H1 (cell line): ENCODE data around the gene PHLDA1. TPM values are rescaled to one million over a fixed set of nuclear protein-coding genes. Genes with fewer than 3 reads are reported as not detected.

Experiments used
- CTCF ChIA-PET: fragments of 300-600 bp; sonication (Branson Sonifier 250); formaldehyde crosslinking; loops from one replicate; lab custom pipeline; 2021; ENCODE audit not compliant: partially characterized antibody; lab: Charles Lee
- POLR2A ChIA-PET: fragments of 300-600 bp; sonication (Branson Sonifier 250); formaldehyde crosslinking; loops from one replicate; lab custom pipeline; 2021; ENCODE audit warnings: inconsistent platforms; ENCODE audit not compliant: partially characterized antibody; lab: Charles Lee
- DNase-seq, 2 experiments: peaks; one replicate each; pipeline versions ENCODE4 v3.0.0 to v3.0.0-alpha.2; 2010 to 2022; ENCODE audit warnings: low spot score in 2 of 2, low read depth in 1 of 2, mixed read lengths in 1 of 2
- FAIRE-seq: peaks from 2 replicates; lab custom pipeline; 2011; peaks lifted over from hg19 to GRCh38; lab: Jason Lieb, UNC
- H2AFZ ChIP-seq: 2 replicates; pipeline ENCODE4 v1.8.1; 2012; ENCODE audit warnings: low read length, inconsistent platforms
- H2AK5ac ChIP-seq: 2 replicates; pipeline ENCODE4 v1.6.1; 2013; ENCODE audit warnings: low read depth, low read length
- H2BK120ac ChIP-seq: replicated peaks from 2 replicates; pipeline ENCODE3; 2013; ENCODE audit warnings: low read depth, low read length, inconsistent platforms
- H2BK12ac ChIP-seq: 2 replicates; pipeline ENCODE4 v1.6.1; 2013; ENCODE audit warnings: low read depth, low read length
- H2BK15ac ChIP-seq: 2 replicates; pipeline ENCODE4 v1.6.1; 2013; ENCODE audit warnings: low read length
- H2BK20ac ChIP-seq: 2 replicates; pipeline ENCODE4 v1.6.1; 2013; ENCODE audit warnings: low read length
- H2BK5ac ChIP-seq: 2 replicates; pipeline ENCODE4 v1.6.1; 2013; ENCODE audit warnings: low read depth, low read length
- H3K14ac ChIP-seq: 2 replicates; pipeline ENCODE4 v1.6.1; 2013; ENCODE audit warnings: inconsistent platforms; ENCODE audit not compliant: insufficient read length
- H3K18ac ChIP-seq: 2 replicates; pipeline ENCODE4 v1.6.1; 2013; ENCODE audit warnings: low read length; ENCODE audit errors: extremely low read depth
- H3K23ac ChIP-seq: 2 replicates; pipeline ENCODE4 v1.6.1; 2013; ENCODE audit warnings: inconsistent platforms; ENCODE audit not compliant: insufficient read length
- H3K23me2 ChIP-seq: 2 replicates; pipeline ENCODE4 v1.6.1; 2013; ENCODE audit warnings: low read depth, low read length
- H3K27ac ChIP-seq: 2 replicates; pipeline ENCODE4 v1.6.1; 2011; ENCODE audit warnings: low read depth, low read length, inconsistent platforms
- H3K27me3 ChIP-seq, 4 experiments: replicated peaks in 1 of 4; 1 replicate in 1 of 4; 2 replicates in 3 of 4; pipeline versions ENCODE4 v1.6.1 to v1.8.1; 2011 to 2013; ENCODE audit warnings: low read length in 3 of 4, mild to moderate bottlenecking in 3 of 4, inconsistent platforms in 2 of 4, mixed read lengths in 2 of 4, moderate library complexity in 1 of 4; ENCODE audit not compliant: control insufficient read depth in 3 of 4, insufficient read depth in 3 of 4; ENCODE audit errors: extremely low read depth in 1 of 4
- H3K36me3 ChIP-seq, 4 experiments: 2 replicates each; pipeline versions ENCODE4 v1.6.1 to v1.8.1; 2011 to 2013; ENCODE audit warnings: mild to moderate bottlenecking in 4 of 4, low read length in 3 of 4, moderate library complexity in 2 of 4, control low read depth in 1 of 4, inconsistent platforms in 1 of 4; ENCODE audit not compliant: insufficient read depth in 4 of 4, control insufficient read depth in 2 of 4
- H3K4ac ChIP-seq: replicated peaks from 2 replicates; pipeline ENCODE3; 2013; ENCODE audit warnings: low read length, low read depth, mixed read lengths, inconsistent platforms; ENCODE audit not compliant: insufficient read length
- H3K4me1 ChIP-seq, 4 experiments: replicated peaks in 1 of 4; 1 replicate in 1 of 4; 2 replicates in 3 of 4; pipeline versions ENCODE4 v1.6.1 to v1.8.1; 2011 to 2013; ENCODE audit warnings: low read length in 3 of 4, inconsistent platforms in 2 of 4, mixed read lengths in 1 of 4; ENCODE audit not compliant: insufficient read depth in 4 of 4, control insufficient read depth in 3 of 4
- H3K4me2 ChIP-seq, 2 experiments: 2 replicates each; pipeline versions ENCODE4 v1.6.1 to v1.8.1; 2011 to 2013; ENCODE audit warnings: low read depth in 2 of 2, low read length in 2 of 2, control low read depth in 1 of 2, inconsistent platforms in 1 of 2, mild to moderate bottlenecking in 1 of 2; ENCODE audit not compliant: insufficient read depth in 1 of 2
- H3K4me3 ChIP-seq, 4 experiments: fragments of 200-600, 300-600 bp in 1 of 4; sonication (generic), shearing (Covaris generic), sonication (Bioruptor Twin) in 1 of 4; 2 replicates each; pipeline versions ENCODE4 v1.5.1 to v1.8.1; 2011 to 2016; ENCODE audit warnings: low read length in 4 of 4, low read depth in 3 of 4, control low read depth in 2 of 4, inconsistent platforms in 2 of 4, mild to moderate bottlenecking in 2 of 4, mixed read lengths in 1 of 4, moderate library complexity in 1 of 4; ENCODE audit not compliant: insufficient read depth in 2 of 4; ENCODE audit errors: extremely low read depth in 1 of 4
- H3K56ac ChIP-seq: replicated peaks from 2 replicates; pipeline ENCODE3; 2013; ENCODE audit warnings: low read depth, mild to moderate bottlenecking, mixed read lengths, low read length, inconsistent platforms; ENCODE audit not compliant: insufficient read length
- H3K79me1 ChIP-seq: 2 replicates; pipeline ENCODE4 v1.6.1; 2013; ENCODE audit warnings: low read depth, low read length, control low read depth
- H3K79me2 ChIP-seq, 2 experiments: 2 replicates each; pipeline versions ENCODE4 v1.6.1 to v1.8.1; 2012 to 2013; ENCODE audit warnings: low read length in 2 of 2, mild to moderate bottlenecking in 2 of 2, inconsistent platforms in 1 of 2; ENCODE audit not compliant: insufficient read depth in 2 of 2, control insufficient read depth in 1 of 2
- H3K9ac ChIP-seq, 4 experiments: replicated peaks in 1 of 4; 1 replicate in 1 of 4; 2 replicates in 3 of 4; pipeline versions ENCODE4 v1.6.1 to v1.8.1; 2011 to 2013; ENCODE audit warnings: low read depth in 3 of 4, low read length in 3 of 4, control low read depth in 2 of 4, mild to moderate bottlenecking in 2 of 4, moderate library complexity in 2 of 4, inconsistent platforms in 1 of 4; ENCODE audit errors: extremely low read depth in 1 of 4
- H3K9me3 ChIP-seq, 2 experiments: 2 replicates each; pipeline versions ENCODE4 v1.6.1 to v1.8.1; 2012 to 2013; ENCODE audit warnings: mild to moderate bottlenecking in 2 of 2, moderate library complexity in 2 of 2, control low read depth in 1 of 2, inconsistent platforms in 1 of 2, low read depth in 1 of 2, low read length in 1 of 2, mixed read lengths in 1 of 2; ENCODE audit not compliant: insufficient read depth in 2 of 2
- H4K20me1 ChIP-seq, 2 experiments: replicated peaks in 1 of 2; 2 replicates each; pipeline versions ENCODE3 to v1.8.1; 2011 to 2013; ENCODE audit warnings: inconsistent platforms in 2 of 2, low read length in 2 of 2, mild to moderate bottlenecking in 1 of 2; ENCODE audit not compliant: insufficient read depth in 2 of 2, control insufficient read depth in 1 of 2
- H4K5ac ChIP-seq: 2 replicates; pipeline ENCODE4 v1.6.1; 2013; ENCODE audit warnings: low read length, low read depth, mixed read lengths, inconsistent platforms; ENCODE audit not compliant: insufficient read length
- H4K8ac ChIP-seq: 2 replicates; pipeline ENCODE4 v1.8.0; 2013; ENCODE audit warnings: mild to moderate bottlenecking, moderate library complexity, low read length, inconsistent platforms; ENCODE audit not compliant: insufficient read depth; ENCODE audit errors: extremely low read depth
- H4K91ac ChIP-seq: replicated peaks from 2 replicates; pipeline ENCODE3; 2013; ENCODE audit warnings: low read length, mixed read lengths, inconsistent platforms; ENCODE audit not compliant: insufficient read length
- CBX5 ChIP-seq: fragments of 300-800, 300-1000 bp; sonication (generic); IDR thresholded peaks from 2 replicates; pipeline ENCODE4 v1.7.1; 2016; ENCODE audit warnings: antibody characterized with exemption, low read length, low read depth
- CHD2 ChIP-seq: IDR thresholded peaks from 2 replicates; pipeline ENCODE4 v1.6.1; 2012; ENCODE audit warnings: low read length, improper control_type of control experiment
- EP300 ChIP-seq, 2 experiments: IDR thresholded peaks; 1 replicate in 1 of 2; 2 replicates in 1 of 2; pipeline ENCODE4 v1.6.1; 2011 to 2012; ENCODE audit warnings: low read depth in 2 of 2, low read length in 2 of 2, mild to moderate bottlenecking in 2 of 2, borderline replicate concordance in 1 of 2, inconsistent platforms in 1 of 2, moderate library complexity in 1 of 2
- JUND ChIP-seq: IDR thresholded peaks from 2 replicates; pipeline ENCODE4 v1.6.1; 2011; ENCODE audit warnings: mild to moderate bottlenecking, improper control_type of control experiment, low read length
- KDM1A ChIP-seq: fragments of 200-600, 300-600 bp; sonication (generic); IDR thresholded peaks from 2 replicates; pipeline ENCODE4 v1.7.1; 2016; ENCODE audit warnings: mild to moderate bottlenecking, low read length, borderline replicate concordance
- RNF2 ChIP-seq: fragments of 200-900, 300-1000 bp; sonication (generic); IDR thresholded peaks from 2 replicates; pipeline ENCODE4 v1.7.1; 2016; ENCODE audit warnings: borderline replicate concordance, low read depth, mild to moderate bottlenecking, antibody characterized with exemption, low read length; ENCODE audit not compliant: poor library complexity, severe bottlenecking; ENCODE audit errors: missing control alignments
- RXRA ChIP-seq: IDR thresholded peaks from 2 replicates; pipeline ENCODE4 v1.6.1; 2011; ENCODE audit warnings: low read depth, mild to moderate bottlenecking, low read length, moderate library complexity; ENCODE audit not compliant: insufficient read depth
- SIN3A ChIP-seq, 2 experiments: IDR thresholded peaks in 1 of 2; conservative IDR thresholded peaks in 1 of 2; 2 replicates each; pipeline ENCODE4 v1.6.1; 2011 to 2012; ENCODE audit warnings: low read length in 2 of 2, improper control_type of control experiment in 1 of 2, low read depth in 1 of 2, mild to moderate bottlenecking in 1 of 2
- SIRT6 ChIP-seq: IDR thresholded peaks from one replicate; pipeline ENCODE4 v1.7.1; 2012; ENCODE audit warnings: low read length, inconsistent platforms
- YY1 ChIP-seq: IDR thresholded peaks from 2 replicates; pipeline ENCODE4 v1.6.1; 2011; ENCODE audit warnings: low read depth, mild to moderate bottlenecking, low read length
- whole genome bisulfite sequencing, 2 experiments: shearing (Covaris generic) in 1 of 2; methylation state at CpG; one replicate each; pipeline versions ENCODE4 v1.1.6 to v1.1.7; 2013 to 2015; ENCODE audit warnings: low lambda C conversion rate in 2 of 2, mixed read lengths in 2 of 2, inconsistent platforms in 1 of 2, low coverage in 1 of 2, missing lambda C conversion rate in 1 of 2; ENCODE audit not compliant: insufficient replicate concordance in 2 of 2, insufficient coverage in 1 of 2, insufficient read length in 1 of 2; ENCODE audit errors: extremely low coverage in 1 of 2, missing lambda C conversion rate in 1 of 2; 5-methylcytosine and 5-hydroxymethylcytosine counted together
- polyA plus RNA-seq, 7 experiments: library from polyadenylated mRNA; depleted of rRNA in 3 of 7; stranded (reverse) in 5 of 7; unstranded in 2 of 7; fragments of >200 nt in 5 of 7; fragments of 200-250 nt in 2 of 7; gene quantifications; 1 replicate in 5 of 7; 2 replicates in 1 of 7; 4 replicates in 1 of 7; pipeline versions ENCODE4 v1.2.1 to v1.2.3, GENCODE V29; 2011 to 2013; ENCODE audit warnings: missing spikeins in 2 of 7, mixed read lengths in 2 of 7
- total RNA-seq: library from RNA; stranded (reverse); fragmentation: NEBNext Ultra II Directional; extraction: Animal tissue kit (Norgen Biotek cat#: 25700); gene quantifications from 2 replicates; pipeline ENCODE4 v1.2.1, GENCODE V29; 2021
- TF ChIP-seq, protein P1 (sequence below): IDR thresholded peaks from 2 replicates; pipeline ENCODE4 v1.6.1; 2011; ENCODE audit warnings: low read length, improper control_type of control experiment

PHLDA1 gene
- total and polyA plus RNA-seq, 2 of the 8 experiments (the other 6 are each of a cell fraction or from before 2014, with no cell fraction given) = 18.9 to 19.4 TPM

DNA sequence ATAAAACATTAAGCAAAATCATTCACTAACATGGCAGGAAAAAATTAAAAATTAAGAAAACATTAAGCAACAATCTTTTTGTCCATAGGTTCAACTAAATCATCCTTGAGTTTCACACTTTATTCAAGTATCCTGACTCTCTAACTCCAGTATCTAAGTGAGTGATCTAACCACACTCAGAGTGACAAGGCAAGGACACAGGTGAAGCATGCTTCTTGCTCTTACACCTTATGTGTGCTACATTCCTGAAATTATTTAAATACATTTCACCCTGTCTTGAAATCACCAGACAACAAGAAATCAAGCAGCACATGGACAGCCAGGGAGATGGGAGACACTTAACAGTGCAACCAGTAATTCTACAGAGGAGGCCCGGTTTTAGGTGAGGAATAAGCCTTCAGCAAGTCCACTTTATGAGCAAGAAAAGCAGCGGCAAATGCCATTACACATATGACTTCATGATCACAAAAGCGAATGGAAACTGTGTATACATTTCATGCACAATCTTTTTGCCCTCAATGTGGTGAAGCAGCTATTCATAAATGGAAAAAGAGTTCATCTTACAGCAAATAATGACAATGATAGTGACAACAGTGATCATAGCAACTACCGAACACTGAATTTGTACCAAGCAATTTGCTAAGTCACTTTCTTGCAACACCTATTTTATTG, 37.4 kb downstream of the PHLDA1 start:
- H3K23ac ChIP-seq = no peak overlapping the region
- no peak overlapping the region for H3K4me3 ChIP-seq
- H4K8ac ChIP-seq = no peak overlapping the region
- no peaks in the 10 kb centered on the region for H3K79me1 ChIP-seq
- no peak overlapping the region for H2AFZ ChIP-seq
- TF ChIP-seq EP300 (IDR thresholded peaks at IDR 0.05; ENCODE audit: borderline replicate concordance in 1 of 2, low read depth in 2 of 2, low read length in 2 of 2) (no peak), RNF2 (no peak), SIRT6 (no peak), CHD2 (no peak), JUND (no peak), KDM1A (no peak), YY1 (no peak), SIN3A (conservative IDR thresholded peaks at IDR 0.05 in 1 of 2, IDR thresholded peaks at IDR 0.05 in 1 of 2; ENCODE audit: low read depth in 1 of 2, low read length in 2 of 2) (no peak), RXRA (no peak), CBX5 (no peak)
- TF ChIP-seq, protein P1, sequence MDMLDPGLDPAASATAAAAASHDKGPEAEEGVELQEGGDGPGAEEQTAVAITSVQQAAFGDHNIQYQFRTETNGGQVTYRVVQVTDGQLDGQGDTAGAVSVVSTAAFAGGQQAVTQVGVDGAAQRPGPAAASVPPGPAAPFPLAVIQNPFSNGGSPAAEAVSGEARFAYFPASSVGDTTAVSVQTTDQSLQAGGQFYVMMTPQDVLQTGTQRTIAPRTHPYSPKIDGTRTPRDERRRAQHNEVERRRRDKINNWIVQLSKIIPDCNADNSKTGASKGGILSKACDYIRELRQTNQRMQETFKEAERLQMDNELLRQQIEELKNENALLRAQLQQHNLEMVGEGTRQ = no peak
- TF ChIP-seq, all 59 proteins: peak for 0
- Histone ChIP-seq H3K79me2 (no peaks in the 10 kb centered on the region), H2BK5ac (no peak overlapping the region), H2BK12ac (no peak overlapping the region), H3K4ac (no peak overlapping the region), H2AK5ac (no peak overlapping the region), H3K14ac (no peak overlapping the region), H2BK20ac (no peak overlapping the region), H4K5ac (no peak overlapping the region), H3K27ac (no peak overlapping the region), H3K4me2 (no peak overlapping the region), H3K23me2 (no peaks in the 10 kb centered on the region), H2BK15ac (no peak overlapping the region), H3K27me3 (no peaks in the 10 kb centered on the region), H3K9me3 (no peaks in the 10 kb centered on the region), H2BK120ac (no peak overlapping the region), H3K36me3 (no peaks in the 10 kb centered on the region), H3K56ac (no peak overlapping the region), H3K18ac (no peak overlapping the region), H3K4me1 (no peaks in the 10 kb centered on the region), H3K9ac (no peak overlapping the region), H4K91ac (no peak overlapping the region), H4K20me1 (no peaks in the 10 kb centered on the region)
- 83% methylated on average over 4 of the region's 4 CpGs; no CpG with 5 or more reads in 1 of the 2 experiments for WGBS, 2 experiments
- ChIA-PET CTCF (no interaction called here), POLR2A (interaction anchor here (1.0 kb wide), 1 partner anchor 42 kb away, joined by 3 read pairs; no protein-coding TSS in a partner anchor)
- DNase-seq (no peak), FAIRE-seq (no peak)
